GM23338 (cell line): ENCODE results near the gene ST3GAL4.

Experiments
- CREB1 ChIP-seq: fragments of 250-450 bp; sonication (Bioruptor Pico); IDR thresholded peaks from 2 replicates; pipeline ENCODE4 v1.5.0; 2020; ENCODE audit warnings: low read depth, mild to moderate bottlenecking, moderate library complexity
- CTCF ChIP-seq, 2 experiments: fragments of 200-600 bp in 1 of 2; sonication (generic) in 1 of 2; conservative IDR thresholded peaks; 2 replicates each; pipeline versions ENCODE4 v1.5.1 to v1.6.1; 2016 to 2017; ENCODE audit warnings: antibody characterized with exemption in 2 of 2, low read depth in 2 of 2, mild to moderate bottlenecking in 2 of 2, moderate library complexity in 1 of 2
- EZH2 ChIP-seq: fragments of 200-600 bp; sonication (generic); IDR thresholded peaks from one replicate; pipeline ENCODE4 v1.8.0; 2017; ENCODE audit warnings: antibody characterized with exemption, mild to moderate bottlenecking, low read depth; ENCODE audit not compliant: unreplicated experiment
- EZH2phosphoT487 ChIP-seq: fragments of 200-600 bp; sonication (generic); IDR thresholded peaks from one replicate; pipeline ENCODE4 v1.8.1; 2018; ENCODE audit warnings: antibody characterized with exemption; ENCODE audit not compliant: unreplicated experiment
- NANOG ChIP-seq: IDR thresholded peaks from 2 replicates; pipeline ENCODE4 v1.6.1; 2016; ENCODE audit warnings: antibody characterized with exemption, borderline replicate concordance
- POLR2AphosphoS5 ChIP-seq: IDR thresholded peaks from 2 replicates; pipeline ENCODE4 v1.6.1; 2016; ENCODE audit warnings: antibody characterized with exemption, low read depth
- REST ChIP-seq: IDR thresholded peaks from one replicate; pipeline ENCODE4 v1.6.1; 2018; ENCODE audit warnings: antibody characterized with exemption; ENCODE audit not compliant: unreplicated experiment
- STAT1 ChIP-seq: IDR thresholded peaks from one replicate; pipeline ENCODE4 v1.6.1; 2016; ENCODE audit warnings: antibody characterized with exemption; ENCODE audit not compliant: unreplicated experiment

DNA sequence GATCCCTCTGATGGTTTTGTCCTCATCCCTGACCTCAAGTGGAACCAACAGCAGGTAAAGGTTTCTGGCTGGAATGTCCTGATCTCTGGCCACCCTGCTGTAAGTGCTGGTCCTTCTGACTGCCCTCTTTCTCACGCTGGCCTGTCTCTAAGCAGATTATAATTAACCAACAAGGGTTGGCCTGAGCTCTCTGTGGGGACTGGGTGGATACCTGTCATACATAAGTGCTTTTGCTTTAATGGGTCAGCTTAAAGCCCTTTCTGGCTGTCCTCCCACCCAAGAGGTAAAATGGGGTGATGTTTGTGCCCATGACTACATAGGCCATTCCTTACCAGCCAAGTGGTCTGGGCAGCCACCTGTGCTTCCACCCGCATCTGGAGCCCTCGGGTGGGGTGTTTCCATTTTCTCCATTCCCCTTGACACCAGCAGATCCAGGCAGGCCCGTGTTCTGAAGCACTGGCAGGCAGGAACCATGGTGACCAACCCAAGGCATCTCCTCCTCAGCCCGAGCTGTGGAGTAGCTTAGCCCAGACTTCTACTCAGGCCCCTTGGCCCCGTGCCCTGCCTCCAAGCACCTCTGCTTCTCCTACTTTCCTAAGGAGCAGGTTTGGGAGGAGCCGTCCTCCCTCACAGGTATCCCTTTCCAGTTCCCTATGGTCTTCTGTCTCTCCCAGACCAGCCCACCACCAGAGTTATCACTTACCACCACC is 17.0 kb upstream of the ST3GAL4 start:
- TF ChIP-seq CTCF (conservative IDR thresholded peaks at IDR 0.05; ENCODE audit: low read depth in 2 of 2), result no peak
- TF ChIP-seq EZH2, result no peak
- TF ChIP-seq REST, result no peak
- no peak for TF ChIP-seq EZH2phosphoT487
- no peak for TF ChIP-seq POLR2AphosphoS5
- no peak for TF ChIP-seq NANOG
- no peak for TF ChIP-seq CREB1 (CRISPR knock-in tag)
- no peak for TF ChIP-seq STAT1
